ENCODE data around the gene ERG.
A peak's percentile ranks its signal among the peaks of the same experiment; 100 is the strongest.

DNA sequence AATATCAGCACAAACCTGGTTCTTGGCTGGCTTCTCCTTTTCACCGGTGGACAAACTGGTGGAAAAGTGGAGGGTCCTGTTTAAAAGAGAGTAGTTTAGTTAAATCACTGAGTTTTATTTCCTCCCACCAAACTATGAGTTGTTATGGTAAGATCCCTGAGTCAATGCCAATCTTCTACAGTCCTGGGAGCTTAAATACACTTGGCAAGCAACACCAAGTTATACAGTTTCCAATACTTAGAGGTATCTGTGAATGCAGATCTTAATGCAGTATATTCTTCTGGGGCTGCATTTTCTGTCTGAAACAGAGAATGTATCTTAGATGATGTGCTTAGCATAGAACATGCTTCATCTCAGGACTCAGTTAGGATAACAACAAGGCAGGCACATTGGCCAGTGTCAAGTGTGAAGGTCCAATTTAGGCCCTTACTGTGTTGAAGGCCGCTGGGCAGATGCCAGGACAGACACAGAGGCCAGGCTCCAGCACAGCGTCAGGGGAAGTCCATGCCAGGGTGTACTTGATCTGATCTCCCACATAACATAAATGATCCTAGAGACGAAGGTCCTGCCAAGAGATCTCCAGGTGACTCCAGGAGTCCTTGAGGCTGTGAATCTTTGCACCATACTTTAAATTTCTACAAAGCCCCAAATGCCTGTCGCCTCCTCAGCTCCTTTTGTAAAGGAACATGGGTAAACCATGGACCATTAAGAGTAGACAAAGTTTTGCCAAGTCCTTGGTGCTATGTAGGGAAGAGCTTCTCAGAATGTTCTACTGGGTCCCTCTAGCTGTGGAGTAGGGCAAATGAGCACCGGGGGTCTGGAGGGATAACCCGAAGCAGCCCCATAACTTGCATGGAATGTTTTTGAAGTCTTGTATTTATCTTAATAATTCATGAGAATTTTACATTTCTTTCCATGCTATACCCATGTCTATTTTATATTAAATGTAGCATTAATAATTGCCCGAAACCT is 164.7 kb downstream of the ERG start:
- TF ChIP-seq SP1 (IDR thresholded peaks at IDR 0.05), result no peak
- TF ChIP-seq CTCF (IDR thresholded peaks at IDR 0.05; ENCODE audit: low read depth, low read length, missing input control), result peak; percentile 16
- no peak for TF ChIP-seq TAF1 (conservative IDR thresholded peaks at IDR 0.05)
- peak; percentile 52 to 67 for TF ChIP-seq RAD21 (IDR thresholded peaks at IDR 0.05)
- TF ChIP-seq, protein P1, sequence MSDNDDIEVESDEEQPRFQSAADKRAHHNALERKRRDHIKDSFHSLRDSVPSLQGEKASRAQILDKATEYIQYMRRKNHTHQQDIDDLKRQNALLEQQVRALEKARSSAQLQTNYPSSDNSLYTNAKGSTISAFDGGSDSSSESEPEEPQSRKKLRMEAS (IDR thresholded peaks at IDR 0.05), result peak; percentile 32
- TF ChIP-seq YY1 (IDR thresholded peaks at IDR 0.05), result no peak
- no peak for TF ChIP-seq REST (IDR thresholded peaks at IDR 0.05)
- no peak for TF ChIP-seq JUND (IDR thresholded peaks at IDR 0.05)
- TF ChIP-seq NR2F2 (IDR thresholded peaks at IDR 0.05), result no peak
- TF ChIP-seq, protein P2, sequence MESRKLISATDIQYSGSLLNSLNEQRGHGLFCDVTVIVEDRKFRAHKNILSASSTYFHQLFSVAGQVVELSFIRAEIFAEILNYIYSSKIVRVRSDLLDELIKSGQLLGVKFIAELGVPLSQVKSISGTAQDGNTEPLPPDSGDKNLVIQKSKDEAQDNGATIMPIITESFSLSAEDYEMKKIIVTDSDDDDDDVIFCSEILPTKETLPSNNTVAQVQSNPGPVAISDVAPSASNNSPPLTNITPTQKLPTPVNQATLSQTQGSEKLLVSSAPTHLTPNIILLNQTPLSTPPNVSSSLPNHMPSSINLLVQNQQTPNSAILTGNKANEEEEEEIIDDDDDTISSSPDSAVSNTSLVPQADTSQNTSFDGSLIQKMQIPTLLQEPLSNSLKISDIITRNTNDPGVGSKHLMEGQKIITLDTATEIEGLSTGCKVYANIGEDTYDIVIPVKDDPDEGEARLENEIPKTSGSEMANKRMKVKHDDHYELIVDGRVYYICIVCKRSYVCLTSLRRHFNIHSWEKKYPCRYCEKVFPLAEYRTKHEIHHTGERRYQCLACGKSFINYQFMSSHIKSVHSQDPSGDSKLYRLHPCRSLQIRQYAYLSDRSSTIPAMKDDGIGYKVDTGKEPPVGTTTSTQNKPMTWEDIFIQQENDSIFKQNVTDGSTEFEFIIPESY (IDR thresholded peaks at IDR 0.05), result no peak
- no peak for TF ChIP-seq ATF3 (IDR thresholded peaks at IDR 0.05)
- no peak for TF ChIP-seq EGR1 (IDR thresholded peaks at IDR 0.05; ENCODE audit: low read depth in 2 of 2)
- no peak for TF ChIP-seq FOXA1 (IDR thresholded peaks at IDR 0.05)
- peak; percentile 27 to 75 for TF ChIP-seq HNF4A (conservative IDR thresholded peaks at IDR 0.05)
